Transverse colon (tissue), 4 donors: Measurements from ENCODE around the gene TCF19. TPM values are rescaled to one million over a fixed set of nuclear protein-coding genes. Genes with fewer than 3 reads are reported as not detected.

Experiments used
- DNase-seq: peaks from one replicate; pipeline ENCODE4 v3.0.0-alpha.2; 2019
- H3K27ac ChIP-seq, 4 donors: fragments of 200-600 bp; sonication (generic); 2 replicates each; pipeline ENCODE4 v1.5.1; 2016 to 2018; ENCODE audit warnings: inconsistent platforms in 4 of 4
- H3K27me3 ChIP-seq: fragments of 200-600 bp; sonication (generic); 2 replicates; pipeline ENCODE4 v1.5.1; 2017; ENCODE audit warnings: inconsistent platforms
- H3K36me3 ChIP-seq, 4 donors: fragments of 200-600 bp; sonication (generic); 2 replicates each; pipeline ENCODE4 v1.5.1; 2017 to 2019; ENCODE audit warnings: inconsistent platforms in 4 of 4
- H3K4me1 ChIP-seq, 4 donors: fragments of 200-600 bp; sonication (generic); 2 replicates each; pipeline ENCODE4 v1.5.1; 2017 to 2020; ENCODE audit warnings: inconsistent platforms in 4 of 4
- H3K4me3 ChIP-seq, 4 donors: fragments of 200-600 bp; sonication (generic); 1 replicate in 1 of 4; 2 replicates in 3 of 4; pipeline versions ENCODE4 v1.5.1 to v1.6.1; 2017 to 2019; ENCODE audit warnings: inconsistent platforms in 4 of 4
- H3K9me3 ChIP-seq, 2 donors: fragments of 200-600 bp; sonication (generic); 2 replicates each; pipeline ENCODE4 v1.5.1; 2017 to 2019; ENCODE audit warnings: inconsistent platforms in 2 of 2
- EP300 ChIP-seq: sonication (generic); formaldehyde crosslinking; IDR thresholded peaks from one replicate; pipeline ENCODE4 v1.6.1; 2017; ENCODE audit warnings: antibody characterized with exemption, low read depth
- POLR2A ChIP-seq: fragments of 450-650 bp; IDR thresholded peaks from one replicate; pipeline ENCODE4 v1.6.1; 2016; ENCODE audit warnings: antibody characterized with exemption, mild to moderate bottlenecking, moderate library complexity
- POLR2AphosphoS5 ChIP-seq, 3 donors: sonication (generic); formaldehyde crosslinking; IDR thresholded peaks; one replicate each; pipeline ENCODE4 v1.6.1; 2016; ENCODE audit warnings: antibody characterized with exemption in 3 of 3
- WGBS, 2 donors: methylation state at CpG; one replicate each; pipeline ENCODE4 v1.1.5; 2018; ENCODE audit warnings: low coverage in 1 of 2; 5-methylcytosine and 5-hydroxymethylcytosine counted together
- in situ Hi-C, 4 donors: fragments of 200-750 bp; cut with MboI; loops; one replicate each; pipeline versions ENCODE4 v1.15.0 to v1.15.1; 2017; ENCODE audit warnings: low sequenced_read_pairs in 3 of 4, low pct_ligation_motif_present in 1 of 4, low pct_unique_long_range_greater_than_20kb in 1 of 4
- intact Hi-C: fragments of 100-400 bp; cut with DNase I; formaldehyde crosslinking; loops from one replicate; pipeline ENCODE4 v1.15.1; 2023; ENCODE audit warnings: low total_unique reads
- total RNA-seq, 4 donors: library from RNA; depleted of rRNA; stranded (reverse); fragments of >200 nt; gene quantifications; one replicate each; pipeline ENCODE4 v1.1.0, GENCODE V29; 2016
- TF ChIP-seq, protein P1 (sequence below), 5 experiments: fragments of 200-600 bp in 3 of 5; fragments of 450-650 bp in 2 of 5; sonication (generic) in 3 of 5; IDR thresholded peaks; 1 replicate in 2 of 5; 2 replicates in 3 of 5; pipeline ENCODE4 v1.5.1; 2016 to 2017; ENCODE audit warnings: antibody characterized with exemption in 5 of 5, inconsistent platforms in 3 of 5, mild to moderate bottlenecking in 2 of 5, moderate library complexity in 1 of 5

Gene TCF19
- total RNA-seq, 4 donors from 2014 or later: 1.6 to 5.2 (median 3.1) TPM

DNA sequence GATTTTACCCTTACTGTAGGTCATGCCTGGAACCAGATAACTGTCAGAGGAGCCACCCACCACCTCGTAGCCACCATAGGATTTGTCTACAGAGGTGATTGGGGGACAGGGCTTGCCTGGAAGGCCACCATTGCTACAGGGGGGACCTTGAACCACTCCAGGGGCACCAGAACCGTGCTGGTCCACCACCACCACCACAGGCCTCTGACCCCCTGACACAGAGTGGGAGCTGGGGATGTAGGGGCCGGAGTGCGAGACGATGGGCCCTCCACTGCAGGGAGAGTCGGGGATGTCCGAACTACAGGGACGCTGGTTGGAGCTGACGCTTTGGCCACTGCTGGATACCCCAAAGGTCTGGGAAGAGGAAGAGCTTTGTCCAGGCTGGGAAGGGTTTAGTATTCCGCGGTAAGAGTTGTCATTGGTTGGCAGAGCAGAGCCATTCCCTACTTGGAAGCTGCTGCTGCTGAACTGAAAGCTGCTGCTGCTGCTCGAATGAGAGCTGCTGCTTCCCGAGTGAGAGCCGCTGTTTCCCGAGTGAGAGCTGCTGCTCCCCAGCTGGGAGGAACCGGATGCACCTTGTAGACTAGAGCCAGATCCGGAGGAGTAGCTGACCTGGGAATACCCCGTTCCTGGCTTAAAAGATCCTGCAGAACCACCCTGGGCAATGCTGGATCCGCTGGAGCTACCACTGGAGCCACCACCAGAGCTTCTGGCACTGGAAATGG lies 41.6 kb upstream of the TCF19 start:
- 75 to 83% methylated on average over 9 to 17 of the region's 19 CpGs for WGBS, 2 donors
- H3K4me3 ChIP-seq: peak overlapping the region in 1 of 4 donors; percentile 17

GRCh38 chr6:31118178-31118577 lies 40.2 kb upstream of the TCF19 start:
- 77 to 90% methylated on average over 7 of the region's 7 CpGs for WGBS, 2 donors
- Histone ChIP-seq H3K27ac (no peak overlapping the region), H3K4me3 (no peak overlapping the region), H3K4me1 (peaks cover 12 to 28% (median 22%) of the 10 kb centered on the region in 4 donors), H3K9me3 (no peaks in the 10 kb centered on the region), H3K27me3 (no peaks in the 10 kb centered on the region), H3K36me3 (no peaks in the 10 kb centered on the region)
- no peak for TF ChIP-seq POLR2AphosphoS5 (IDR thresholded peaks at IDR 0.05)
- TF ChIP-seq, protein P1, sequence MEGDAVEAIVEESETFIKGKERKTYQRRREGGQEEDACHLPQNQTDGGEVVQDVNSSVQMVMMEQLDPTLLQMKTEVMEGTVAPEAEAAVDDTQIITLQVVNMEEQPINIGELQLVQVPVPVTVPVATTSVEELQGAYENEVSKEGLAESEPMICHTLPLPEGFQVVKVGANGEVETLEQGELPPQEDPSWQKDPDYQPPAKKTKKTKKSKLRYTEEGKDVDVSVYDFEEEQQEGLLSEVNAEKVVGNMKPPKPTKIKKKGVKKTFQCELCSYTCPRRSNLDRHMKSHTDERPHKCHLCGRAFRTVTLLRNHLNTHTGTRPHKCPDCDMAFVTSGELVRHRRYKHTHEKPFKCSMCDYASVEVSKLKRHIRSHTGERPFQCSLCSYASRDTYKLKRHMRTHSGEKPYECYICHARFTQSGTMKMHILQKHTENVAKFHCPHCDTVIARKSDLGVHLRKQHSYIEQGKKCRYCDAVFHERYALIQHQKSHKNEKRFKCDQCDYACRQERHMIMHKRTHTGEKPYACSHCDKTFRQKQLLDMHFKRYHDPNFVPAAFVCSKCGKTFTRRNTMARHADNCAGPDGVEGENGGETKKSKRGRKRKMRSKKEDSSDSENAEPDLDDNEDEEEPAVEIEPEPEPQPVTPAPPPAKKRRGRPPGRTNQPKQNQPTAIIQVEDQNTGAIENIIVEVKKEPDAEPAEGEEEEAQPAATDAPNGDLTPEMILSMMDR (IDR thresholded peaks at IDR 0.05): no peak
- TF ChIP-seq POLR2A: no peak
- TF ChIP-seq EP300: no peak
- intact Hi-C loops (loop anchor here (2.0 kb wide), 1 partner anchor 297 kb away; no protein-coding TSS in a partner anchor), in situ Hi-C loops (no loop called here)
- no peak for DNase-seq

More for the DNA sequence above, 41.6 kb upstream of the TCF19 start:
- in situ Hi-C loops: no loop called here
- intact Hi-C loops: no loop called here
- Histone ChIP-seq H3K9me3 (no peaks in the 10 kb centered on the region), H3K27ac (peak overlapping the region in 3 of 4 donors; percentile 0 to 45 (median 3)), H3K36me3 (no peaks in the 10 kb centered on the region), H3K27me3 (no peaks in the 10 kb centered on the region), H3K4me1 (peaks cover 12 to 21% (median 17%) of the 10 kb centered on the region in 4 donors)
- no peak for DNase-seq
- TF ChIP-seq POLR2A (no peak), POLR2AphosphoS5 (IDR thresholded peaks at IDR 0.05) (peak in 1 of 3 donors; percentile 13)

- TF ChIP-seq POLR2A (no peak), EP300 (no peak), POLR2AphosphoS5 (IDR thresholded peaks at IDR 0.05) (no peak)
- TF ChIP-seq, protein P1 (IDR thresholded peaks at IDR 0.05): no peak
- no peak for DNase-seq
- Histone ChIP-seq H3K9me3 (no peaks in the 10 kb centered on the region), H3K4me1 (peaks cover 0 to 14% (median 7%) of the 10 kb centered on the region in 4 donors), H3K27ac (no peak within 1 kb of the TSS), H3K4me3 (no peak within 1 kb of the TSS), H3K27me3 (no peaks in the 10 kb centered on the region), H3K36me3 (no peaks in the 10 kb centered on the region)
- 63 to 84% methylated on average over 4 to 26 of the region's 26 CpGs for WGBS, 2 donors
- intact Hi-C loops (no loop called here), in situ Hi-C loops (no loop called here)
Observed at GRCh38 chr6:31120151-31120915, 38.1 kb upstream of the TCF19 start, which contains the start of gene CDSN. Gene CDSN, minus strand, starts transcription at chr6:31120446. Its CDS starts 27 bp downstream, at chr6:31120419.

DNA sequence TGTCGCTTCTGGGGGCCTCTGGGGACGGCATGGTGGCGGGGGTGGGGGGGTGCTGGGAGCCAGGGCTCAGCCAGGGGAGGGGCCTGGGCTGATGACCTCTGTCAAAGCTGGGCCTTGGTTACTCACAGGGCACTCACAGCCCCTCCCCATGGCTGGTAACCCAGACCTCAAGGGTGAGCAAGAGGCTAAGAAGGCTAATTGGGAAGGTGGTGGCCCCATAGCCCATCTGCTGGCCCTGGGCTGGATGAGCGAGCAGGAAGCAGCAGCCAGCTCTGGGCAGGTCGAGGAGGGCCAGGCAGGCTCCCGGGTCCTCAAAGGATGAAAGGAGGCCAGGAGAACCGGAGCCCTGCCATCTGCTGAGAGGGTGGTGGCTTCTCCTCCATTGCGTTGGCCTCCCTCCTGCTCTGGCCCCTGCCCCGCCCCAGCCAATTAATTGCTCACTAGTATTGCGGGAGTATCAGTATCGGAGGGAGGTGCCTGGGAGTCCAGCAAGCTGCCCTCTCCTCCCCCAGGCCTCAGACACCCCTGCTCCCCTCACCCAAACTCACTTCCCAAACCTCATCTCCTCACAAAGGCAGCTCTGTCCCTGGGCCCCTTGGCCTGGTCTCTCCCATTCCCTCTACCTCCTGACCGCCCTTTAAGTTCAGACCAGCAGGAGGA lies 37.1 kb upstream of the TCF19 start:
- Histone ChIP-seq H3K36me3 (no peaks in the 10 kb centered on the region), H3K4me1 (peaks cover 0 to 12% (median 4%) of the 10 kb centered on the region in 4 donors), H3K27me3 (no peaks in the 10 kb centered on the region), H3K9me3 (no peaks in the 10 kb centered on the region), H3K4me3 (no peak overlapping the region), H3K27ac (no peak overlapping the region)
- no peak for DNase-seq
- TF ChIP-seq, protein P1 (IDR thresholded peaks at IDR 0.05): no peak
- TF ChIP-seq POLR2AphosphoS5 (IDR thresholded peaks at IDR 0.05): no peak
- no peak for TF ChIP-seq EP300
- TF ChIP-seq POLR2A: no peak
- in situ Hi-C loops: no loop called here
- intact Hi-C loops: no loop called here
- 82% methylated on average over 11 of the region's 12 CpGs; no CpG with 5 or more reads in 1 of the 2 donors for WGBS, 2 donors
